ENCODE data around the gene SLC47A1. TPM values are rescaled to one million over a fixed set of nuclear protein-coding genes. Genes with fewer than 3 reads are reported as not detected.

The SLC47A1 gene
- total and polyA plus RNA-seq, 9 of the 15 experiments (the other 6 are each of a cell fraction or from before 2014, with no cell fraction given) = not detected

DNA sequence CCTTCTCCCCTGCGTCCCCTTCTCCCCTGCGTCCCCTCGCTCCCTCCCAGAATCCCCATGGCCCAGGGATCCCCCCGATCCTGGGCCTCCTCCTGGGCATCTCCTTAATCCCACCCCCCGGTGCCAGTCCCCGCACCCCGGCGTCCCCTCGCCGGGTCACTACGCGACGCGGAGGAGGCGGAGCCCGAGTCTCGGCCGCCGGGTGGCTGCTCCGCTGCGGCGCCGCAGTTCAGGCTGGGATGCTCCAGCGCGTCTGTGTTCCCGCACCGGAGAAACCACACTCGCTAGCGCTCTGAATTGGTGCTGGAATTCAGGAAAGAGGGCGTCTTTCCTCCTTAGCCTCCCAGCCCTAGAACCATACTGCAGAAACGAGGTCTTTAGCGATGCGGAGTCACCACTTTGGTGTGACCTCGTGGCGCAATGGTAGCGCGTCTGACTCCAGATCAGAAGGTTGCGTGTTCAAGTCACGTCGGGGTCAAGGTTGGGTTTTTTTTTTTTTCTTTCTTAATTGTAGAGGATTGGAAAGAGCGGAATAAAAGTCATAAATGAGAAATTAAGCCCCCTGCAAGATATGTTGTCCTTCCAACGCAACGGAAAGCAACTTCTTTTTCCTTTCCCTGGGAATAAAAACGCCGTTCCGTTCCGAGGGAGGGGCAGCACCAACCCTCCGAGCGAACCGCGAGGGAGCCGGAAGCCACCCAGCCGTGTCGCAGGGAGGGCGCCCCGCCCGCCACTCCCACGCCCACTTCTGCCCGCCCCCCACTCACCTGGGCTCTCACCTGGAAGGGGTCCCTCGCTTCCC, 25.7 kb upstream of the SLC47A1 start (continued):
- TF ChIP-seq ZNF232 (CRISPR knock-in tag; IDR thresholded peaks at IDR 0.05) (no peak), ZNF282 (CRISPR knock-in tag; IDR thresholded peaks at IDR 0.05) (no peak), TEAD1 (CRISPR knock-in tag; IDR thresholded peaks at IDR 0.05) (peak in 1 of 2 experiments; percentile 47; a peak in 1 of 4 replicates), KDM5B (IDR thresholded peaks at IDR 0.05; ENCODE audit: insufficient replicate concordance, low read depth, low read length) (peak; percentile 34), GABPB1 (CRISPR knock-in tag; IDR thresholded peaks at IDR 0.05) (peak; percentile 55; the same call in 1 of the 2 replicates), NFE2L1 (tag; IDR thresholded peaks at IDR 0.05; ENCODE audit: borderline replicate concordance, low read depth) (no peak), HCFC1 (IDR thresholded peaks at IDR 0.05; ENCODE audit: low read depth, low read length) (no peak), RHOXF2B (CRISPR knock-in tag; conservative IDR thresholded peaks at IDR 0.05) (no peak), POLR2G (IDR thresholded peaks at IDR 0.05; ENCODE audit: low read depth, low read length) (no peak), BRD9 (IDR thresholded peaks at IDR 0.05; ENCODE audit: low read depth, partially characterized antibody) (peak; percentile 94), JUNB (CRISPR knock-in tag; conservative IDR thresholded peaks at IDR 0.05) (no peak), ZNF780A (CRISPR knock-in tag; IDR thresholded peaks at IDR 0.05) (no peak), RNF2 (IDR thresholded peaks at IDR 0.05) (peak; percentile 61; the same call in 1 of the 2 replicates), STAT5B (CRISPR knock-in tag; IDR thresholded peaks at IDR 0.05) (no peak), SPI1 (IDR thresholded peaks at IDR 0.05; ENCODE audit: borderline replicate concordance, low read depth, low read length) (no peak), PYGO2 (tag; IDR thresholded peaks at IDR 0.05) (no peak)
- TF ChIP-seq, protein P1, sequence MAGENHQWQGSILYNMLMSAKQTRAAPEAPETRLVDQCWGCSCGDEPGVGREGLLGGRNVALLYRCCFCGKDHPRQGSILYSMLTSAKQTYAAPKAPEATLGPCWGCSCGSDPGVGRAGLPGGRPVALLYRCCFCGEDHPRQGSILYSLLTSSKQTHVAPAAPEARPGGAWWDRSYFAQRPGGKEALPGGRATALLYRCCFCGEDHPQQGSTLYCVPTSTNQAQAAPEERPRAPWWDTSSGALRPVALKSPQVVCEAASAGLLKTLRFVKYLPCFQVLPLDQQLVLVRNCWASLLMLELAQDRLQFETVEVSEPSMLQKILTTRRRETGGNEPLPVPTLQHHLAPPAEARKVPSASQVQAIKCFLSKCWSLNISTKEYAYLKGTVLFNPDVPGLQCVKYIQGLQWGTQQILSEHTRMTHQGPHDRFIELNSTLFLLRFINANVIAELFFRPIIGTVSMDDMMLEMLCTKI (IDR thresholded peaks at IDR 0.05; ENCODE audit: partially characterized antibody) = no peak
- TF ChIP-seq, protein P2, sequence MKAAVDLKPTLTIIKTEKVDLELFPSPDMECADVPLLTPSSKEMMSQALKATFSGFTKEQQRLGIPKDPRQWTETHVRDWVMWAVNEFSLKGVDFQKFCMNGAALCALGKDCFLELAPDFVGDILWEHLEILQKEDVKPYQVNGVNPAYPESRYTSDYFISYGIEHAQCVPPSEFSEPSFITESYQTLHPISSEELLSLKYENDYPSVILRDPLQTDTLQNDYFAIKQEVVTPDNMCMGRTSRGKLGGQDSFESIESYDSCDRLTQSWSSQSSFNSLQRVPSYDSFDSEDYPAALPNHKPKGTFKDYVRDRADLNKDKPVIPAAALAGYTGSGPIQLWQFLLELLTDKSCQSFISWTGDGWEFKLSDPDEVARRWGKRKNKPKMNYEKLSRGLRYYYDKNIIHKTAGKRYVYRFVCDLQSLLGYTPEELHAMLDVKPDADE (conservative IDR thresholded peaks at IDR 0.05; ENCODE audit: control insufficient read depth, low read depth, low read length) = peak; percentile 69
- TF ChIP-seq, protein P3, sequence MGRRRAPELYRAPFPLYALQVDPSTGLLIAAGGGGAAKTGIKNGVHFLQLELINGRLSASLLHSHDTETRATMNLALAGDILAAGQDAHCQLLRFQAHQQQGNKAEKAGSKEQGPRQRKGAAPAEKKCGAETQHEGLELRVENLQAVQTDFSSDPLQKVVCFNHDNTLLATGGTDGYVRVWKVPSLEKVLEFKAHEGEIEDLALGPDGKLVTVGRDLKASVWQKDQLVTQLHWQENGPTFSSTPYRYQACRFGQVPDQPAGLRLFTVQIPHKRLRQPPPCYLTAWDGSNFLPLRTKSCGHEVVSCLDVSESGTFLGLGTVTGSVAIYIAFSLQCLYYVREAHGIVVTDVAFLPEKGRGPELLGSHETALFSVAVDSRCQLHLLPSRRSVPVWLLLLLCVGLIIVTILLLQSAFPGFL (CRISPR knock-in tag; IDR thresholded peaks at IDR 0.05) = no peak

Measured in K562 (cell line).